IPS-18c (cell line): Measurements from ENCODE around the gene FBLN7.
"Not testable (repeated sequence)": the region's sequence is repeated elsewhere in the genome, so short reads cannot be mapped to it uniquely, and the experiment has no call there.

Source experiments
- H3K4me3 ChIP-seq: 2 replicates; pipeline ENCODE4 v1.7.0; 2013; ENCODE audit warnings: low read depth, mild to moderate bottlenecking, low read length, moderate library complexity; ENCODE audit not compliant: insufficient read depth
- H3K9me3 ChIP-seq: one replicate; pipeline ENCODE4 v1.6.1; 2013; ENCODE audit warnings: mild to moderate bottlenecking, low read length, moderate library complexity; ENCODE audit not compliant: control insufficient read depth, insufficient read depth

The FBLN7 gene

GRCh38 chr2:112139033-112139614 is 939 bp downstream of the FBLN7 start:
- not testable (repeated sequence) for H3K9me3 ChIP-seq
- peak overlapping the region; percentile 41; the same call in 1 of the 2 replicates for H3K4me3 ChIP-seq

- not testable (repeated sequence) for H3K9me3 ChIP-seq
- peak overlapping the region; percentile 39; the same call in 1 of the 2 replicates for H3K4me3 ChIP-seq
Observed at GRCh38 chr2:112139661-112140204, 1.5 kb downstream of the FBLN7 start.

GRCh38 chr2:112140205-112140802 is 2.1 kb downstream of the FBLN7 start:
- Histone ChIP-seq H3K9me3 (no peaks in the 10 kb centered on the region), H3K4me3 (peak overlapping the region; percentile 39)

- H3K4me3 ChIP-seq: no peak overlapping the region; the same call in 1 of the 2 replicates
- H3K9me3 ChIP-seq: no peaks in the 10 kb centered on the region
Observed at GRCh38 chr2:112140899-112141625, 2.9 kb downstream of the FBLN7 start.

- H3K9me3 ChIP-seq: no peaks in the 10 kb centered on the region
- no peak overlapping the region for H3K4me3 ChIP-seq
Observed at GRCh38 chr2:112141626-112142007, 3.4 kb downstream of the FBLN7 start.

GRCh38 chr2:112142525-112143078 is 4.4 kb downstream of the FBLN7 start:
- Histone ChIP-seq H3K9me3 (no peaks in the 10 kb centered on the region), H3K4me3 (no peak overlapping the region)

- no peaks in the 10 kb centered on the region for H3K9me3 ChIP-seq
- H3K4me3 ChIP-seq: no peak overlapping the region
Observed at GRCh38 chr2:112143150-112143549, 5.0 kb downstream of the FBLN7 start.

GRCh38 chr2:112144966-112145365 is 6.8 kb downstream of the FBLN7 start:
- no peaks in the 10 kb centered on the region for H3K9me3 ChIP-seq

GRCh38 chr2:112147382-112148168 is 9.4 kb downstream of the FBLN7 start:
- Histone ChIP-seq H3K4me3 (no peak overlapping the region), H3K9me3 (no peaks in the 10 kb centered on the region)

More at GRCh38 chr2:112144966-112145365, 6.8 kb downstream of the FBLN7 start:
- no peak overlapping the region for H3K4me3 ChIP-seq

GRCh38 chr2:112148477-112148876 is 10.3 kb downstream of the FBLN7 start:
- H3K4me3 ChIP-seq: no peak overlapping the region
- H3K9me3 ChIP-seq: no peaks in the 10 kb centered on the region

GRCh38 chr2:112149194-112149593 is 11.0 kb downstream of the FBLN7 start:
- no peak overlapping the region for H3K4me3 ChIP-seq
- H3K9me3 ChIP-seq: no peaks in the 10 kb centered on the region

- Histone ChIP-seq H3K9me3 (no peaks in the 10 kb centered on the region), H3K4me3 (no peak overlapping the region)
Observed at GRCh38 chr2:112149866-112150435, 11.8 kb downstream of the FBLN7 start.

- no peaks in the 10 kb centered on the region for H3K9me3 ChIP-seq
Observed at GRCh38 chr2:112150447-112150846, 12.3 kb downstream of the FBLN7 start.

GRCh38 chr2:112150851-112151250 is 12.7 kb downstream of the FBLN7 start:
- Histone ChIP-seq H3K9me3 (no peaks in the 10 kb centered on the region), H3K4me3 (no peak overlapping the region)

More at GRCh38 chr2:112150447-112150846, 12.3 kb downstream of the FBLN7 start:
- H3K4me3 ChIP-seq: no peak overlapping the region

GRCh38 chr2:112151271-112151670 is 13.1 kb downstream of the FBLN7 start:
- Histone ChIP-seq H3K9me3 (no peaks in the 10 kb centered on the region), H3K4me3 (no peak overlapping the region)

GRCh38 chr2:112151701-112152440 is 13.7 kb downstream of the FBLN7 start:
- H3K9me3 ChIP-seq: no peaks in the 10 kb centered on the region
- no peak overlapping the region for H3K4me3 ChIP-seq
